ENCODE results near the gene HNRNPA1.

HNRNPA1 gene

DNA sequence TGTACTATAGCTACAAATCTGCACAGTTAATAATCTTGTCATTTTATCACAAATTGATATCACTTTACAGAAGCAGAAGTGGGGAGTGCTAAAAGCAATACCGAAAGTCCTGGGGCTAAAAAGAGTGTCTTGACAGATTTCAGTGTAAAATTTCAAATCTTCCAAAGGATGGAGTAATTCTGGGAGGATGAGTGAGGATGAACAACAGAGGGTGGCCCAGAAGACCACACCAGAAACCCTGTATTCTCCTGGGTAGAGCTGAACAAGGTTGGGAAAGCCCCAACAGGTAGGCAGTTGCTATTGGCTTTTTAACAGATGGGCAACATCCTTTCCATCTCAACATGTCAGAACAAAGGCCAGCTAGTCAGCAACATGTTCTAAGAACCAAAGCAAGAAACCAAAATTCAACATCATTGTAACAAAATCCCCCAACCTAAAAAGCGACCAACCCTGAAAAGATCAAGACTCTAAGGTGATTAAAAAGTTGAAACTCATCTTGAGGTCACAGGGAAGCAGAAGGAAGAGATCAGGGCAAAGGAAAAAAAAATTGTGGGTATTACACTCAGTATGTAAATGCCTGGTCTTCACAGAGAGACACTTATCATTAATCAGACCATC is 39.4 kb upstream of the HNRNPA1 start:
- TF ChIP-seq FOXA1 (IDR thresholded peaks at IDR 0.05) (no peak), FOXK2 (IDR thresholded peaks at IDR 0.05) (no peak), ZNF384 (IDR thresholded peaks at IDR 0.05) (no peak), LEF1 (IDR thresholded peaks at IDR 0.05; ENCODE audit: borderline replicate concordance) (no peak)
- CTCF ChIA-PET, result interaction anchor here (0.6 to 1.9 kb wide), 3 partner anchors 11 to 29 kb away, joined by 3 to 6 read pairs (median 5); no protein-coding TSS in a partner anchor
- DNase-seq (ENCODE audit: extremely low spot score), result no peak
- POLR2A ChIA-PET, result interaction anchor here (1.2 kb wide), 1 partner anchor 38 kb away, joined by 4 read pairs; no protein-coding TSS in a partner anchor

DNA sequence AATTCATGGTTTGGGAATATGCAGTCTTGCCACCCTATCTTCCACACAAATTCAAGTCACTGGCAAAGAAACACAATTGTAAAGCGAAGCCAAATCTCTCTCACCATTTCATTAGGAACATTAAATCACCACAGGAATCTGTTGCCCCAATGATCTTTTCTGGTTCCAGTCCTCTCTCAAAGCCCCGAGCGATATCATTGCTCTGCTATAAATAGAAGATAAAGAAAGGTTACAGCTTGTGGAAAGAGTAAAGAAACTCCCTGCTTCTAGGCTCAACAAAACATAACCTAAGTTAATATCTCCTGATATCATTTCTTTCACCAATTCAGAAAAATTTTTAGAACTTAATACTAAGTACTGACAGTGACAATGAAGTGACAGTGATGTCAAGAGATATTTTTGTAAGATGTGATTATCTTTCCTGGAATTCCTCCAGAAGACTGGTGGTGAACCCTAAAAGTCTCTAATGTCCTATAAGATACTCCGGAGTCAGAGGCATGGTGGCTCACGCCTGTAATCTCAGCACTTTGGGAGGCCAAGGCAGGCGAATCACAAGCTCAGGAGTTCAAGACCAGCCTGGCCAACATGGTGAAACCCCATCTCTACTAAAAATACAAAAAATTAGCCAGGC is 34.4 kb upstream of the HNRNPA1 start:
- POLR2A ChIA-PET, result interaction anchor here (0.8 kb wide), 1 partner anchor 34 kb away, joined by 3 read pairs; the partner anchor contains the start of genes CBX5 and HNRNPA1
- TF ChIP-seq SP1 (IDR thresholded peaks at IDR 0.05) (no peak), FOXA1 (IDR thresholded peaks at IDR 0.05) (no peak), ZNF384 (IDR thresholded peaks at IDR 0.05) (no peak), TARDBP (IDR thresholded peaks at IDR 0.05) (no peak), HDGF (IDR thresholded peaks at IDR 0.05; ENCODE audit: borderline replicate concordance) (no peak), ELF4 (IDR thresholded peaks at IDR 0.05) (no peak), FOXM1 (IDR thresholded peaks at IDR 0.05; ENCODE audit: borderline replicate concordance) (no peak), BHLHE40 (IDR thresholded peaks at IDR 0.05; ENCODE audit: borderline replicate concordance) (no peak), L3MBTL2 (conservative IDR thresholded peaks at IDR 0.05) (no peak)
- CTCF ChIA-PET, result no interaction called here
- no peak for DNase-seq (ENCODE audit: extremely low spot score)

DNA sequence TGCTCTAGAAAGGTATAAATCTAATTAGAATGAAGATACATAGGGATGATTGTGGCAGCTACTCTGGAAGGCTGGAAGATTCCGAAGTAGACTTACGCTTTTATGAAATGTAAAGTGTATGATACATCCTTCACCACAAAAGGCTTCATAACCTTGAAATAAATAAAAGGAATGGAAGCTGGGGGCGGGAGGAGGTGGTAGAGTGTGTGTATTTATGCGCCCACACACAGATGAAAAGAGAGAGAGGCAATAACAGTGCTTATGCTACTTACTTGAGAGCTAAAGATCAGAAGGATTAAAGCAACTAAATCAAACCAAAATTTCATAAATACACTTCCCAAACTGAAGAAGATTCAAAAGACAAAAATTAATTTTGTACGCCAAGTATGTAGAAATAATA is 31.0 kb upstream of the HNRNPA1 start:
- CTCF ChIA-PET, result no interaction called here
- POLR2A ChIA-PET, result interaction anchor here (1.2 kb wide), 1 partner anchor 31 kb away, joined by 6 read pairs; the partner anchor contains the start of genes CBX5 and HNRNPA1

DNA sequence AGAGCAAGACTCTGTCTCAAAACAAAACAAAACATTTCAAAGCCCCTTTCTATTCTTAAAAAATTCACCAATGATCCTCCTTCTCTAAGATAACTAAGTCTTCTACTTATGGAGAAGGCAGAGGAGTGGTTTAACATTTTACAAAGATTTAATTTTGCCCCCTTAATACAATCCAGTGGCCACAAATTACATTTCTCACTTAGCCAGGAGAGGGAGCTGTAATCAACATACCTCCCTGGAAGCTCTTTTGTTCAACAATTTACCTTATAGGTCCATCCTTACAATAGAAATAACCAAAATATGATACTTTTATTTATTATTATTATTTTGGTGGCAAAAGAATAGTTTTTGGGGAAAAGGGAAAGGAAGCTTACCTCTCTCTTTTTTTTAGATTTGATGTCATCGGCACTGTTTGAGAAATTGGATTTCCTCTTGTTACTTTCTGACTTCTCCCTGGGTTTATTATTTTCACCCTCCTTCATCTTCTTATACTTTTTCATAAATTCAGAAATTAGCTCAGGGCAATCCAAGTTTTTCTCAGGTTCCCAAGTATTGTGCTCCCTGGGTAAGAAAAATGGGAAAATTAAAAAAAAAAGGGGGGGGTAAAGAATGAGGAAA is 28.8 kb upstream of the HNRNPA1 start:
- no peak for TF ChIP-seq TARDBP (IDR thresholded peaks at IDR 0.05)
- TF ChIP-seq LEF1 (IDR thresholded peaks at IDR 0.05; ENCODE audit: borderline replicate concordance), result no peak
- no peak for TF ChIP-seq SUZ12 (IDR thresholded peaks at IDR 0.05)
- TF ChIP-seq L3MBTL2 (conservative IDR thresholded peaks at IDR 0.05), result no peak
- TF ChIP-seq, protein P1, sequence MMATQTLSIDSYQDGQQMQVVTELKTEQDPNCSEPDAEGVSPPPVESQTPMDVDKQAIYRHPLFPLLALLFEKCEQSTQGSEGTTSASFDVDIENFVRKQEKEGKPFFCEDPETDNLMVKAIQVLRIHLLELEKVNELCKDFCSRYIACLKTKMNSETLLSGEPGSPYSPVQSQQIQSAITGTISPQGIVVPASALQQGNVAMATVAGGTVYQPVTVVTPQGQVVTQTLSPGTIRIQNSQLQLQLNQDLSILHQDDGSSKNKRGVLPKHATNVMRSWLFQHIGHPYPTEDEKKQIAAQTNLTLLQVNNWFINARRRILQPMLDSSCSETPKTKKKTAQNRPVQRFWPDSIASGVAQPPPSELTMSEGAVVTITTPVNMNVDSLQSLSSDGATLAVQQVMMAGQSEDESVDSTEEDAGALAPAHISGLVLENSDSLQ (IDR thresholded peaks at IDR 0.05), result no peak
- TF ChIP-seq FOXM1 (IDR thresholded peaks at IDR 0.05; ENCODE audit: borderline replicate concordance), result no peak
- TF ChIP-seq ARNT (IDR thresholded peaks at IDR 0.05), result no peak
- TF ChIP-seq CTBP1 (IDR thresholded peaks at IDR 0.05; ENCODE audit: borderline replicate concordance), result no peak
- no peak for TF ChIP-seq ELF4 (IDR thresholded peaks at IDR 0.05)
- TF ChIP-seq FOXK2 (IDR thresholded peaks at IDR 0.05), result no peak
- no peak for TF ChIP-seq ZNF384 (IDR thresholded peaks at IDR 0.05)
- no peak for TF ChIP-seq NFRKB (IDR thresholded peaks at IDR 0.05)
- no peak for TF ChIP-seq HDGF (IDR thresholded peaks at IDR 0.05; ENCODE audit: borderline replicate concordance)
- TF ChIP-seq SP1 (IDR thresholded peaks at IDR 0.05), result no peak
- TF ChIP-seq FOXA1 (IDR thresholded peaks at IDR 0.05), result no peak
- no peak for TF ChIP-seq BHLHE40 (IDR thresholded peaks at IDR 0.05; ENCODE audit: borderline replicate concordance)
- CTCF ChIA-PET, result interaction anchor here (0.6 to 1.9 kb wide), 13 partner anchors 10 to 281 kb away, joined by 3 to 10 read pairs (median 3); partner anchors contain the start of gene COPZ1
- POLR2A ChIA-PET, result interaction anchor here (0.5 to 5.7 kb wide), 8 partner anchors 9 to 36 kb away, joined by 3 to 51 read pairs (median 4); partner anchors contain the start of genes CBX5 and HNRNPA1
- peak; percentile 49 for DNase-seq (ENCODE audit: extremely low spot score)

More for the DNA sequence above, 31.0 kb upstream of the HNRNPA1 start:
- no peak for TF ChIP-seq SUZ12 (IDR thresholded peaks at IDR 0.05)
- TF ChIP-seq ZNF384 (IDR thresholded peaks at IDR 0.05), result no peak
- TF ChIP-seq NFRKB (IDR thresholded peaks at IDR 0.05), result no peak
- no peak for TF ChIP-seq SP1 (IDR thresholded peaks at IDR 0.05)
- TF ChIP-seq HDGF (IDR thresholded peaks at IDR 0.05; ENCODE audit: borderline replicate concordance), result no peak
- TF ChIP-seq, protein P1 (IDR thresholded peaks at IDR 0.05), result no peak
- no peak for TF ChIP-seq FOXA1 (IDR thresholded peaks at IDR 0.05)
- TF ChIP-seq L3MBTL2 (conservative IDR thresholded peaks at IDR 0.05), result no peak
- no peak for TF ChIP-seq TARDBP (IDR thresholded peaks at IDR 0.05)
- TF ChIP-seq FOXM1 (IDR thresholded peaks at IDR 0.05; ENCODE audit: borderline replicate concordance), result no peak
- no peak for TF ChIP-seq BHLHE40 (IDR thresholded peaks at IDR 0.05; ENCODE audit: borderline replicate concordance)
- TF ChIP-seq LEF1 (IDR thresholded peaks at IDR 0.05; ENCODE audit: borderline replicate concordance), result no peak
- TF ChIP-seq FOXK2 (IDR thresholded peaks at IDR 0.05), result no peak
- no peak for TF ChIP-seq ELF4 (IDR thresholded peaks at IDR 0.05)
- no peak for TF ChIP-seq ARNT (IDR thresholded peaks at IDR 0.05)
- DNase-seq (ENCODE audit: extremely low spot score), result no peak

DNA sequence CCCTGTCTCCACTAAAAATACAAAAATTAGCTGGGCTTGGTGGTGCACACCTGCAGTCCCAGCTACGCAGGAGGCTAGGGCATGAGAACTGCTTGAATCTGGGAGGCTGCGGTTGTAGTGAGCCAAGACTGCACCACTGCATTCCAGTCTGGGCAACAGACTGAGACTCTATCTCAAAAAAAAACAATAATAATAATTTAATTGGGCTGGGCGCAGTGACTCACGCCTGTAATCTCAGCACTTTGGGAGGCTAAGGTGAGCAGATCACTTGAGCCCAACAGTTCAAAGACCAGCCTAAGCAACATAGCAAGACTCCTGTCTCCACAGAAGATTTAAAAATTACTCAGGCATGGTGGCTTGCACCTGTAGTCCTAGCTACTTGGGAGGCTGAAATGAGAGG is 27.3 kb upstream of the HNRNPA1 start:
- DNase-seq (ENCODE audit: extremely low spot score), result no peak
- TF ChIP-seq ARNT (IDR thresholded peaks at IDR 0.05), result no peak
- TF ChIP-seq CTBP1 (IDR thresholded peaks at IDR 0.05; ENCODE audit: borderline replicate concordance), result no peak
- no peak for TF ChIP-seq SUZ12 (IDR thresholded peaks at IDR 0.05)
- no peak for TF ChIP-seq TARDBP (IDR thresholded peaks at IDR 0.05)
- no peak for TF ChIP-seq HDGF (IDR thresholded peaks at IDR 0.05; ENCODE audit: borderline replicate concordance)
- TF ChIP-seq L3MBTL2 (conservative IDR thresholded peaks at IDR 0.05), result no peak
- no peak for TF ChIP-seq NFRKB (IDR thresholded peaks at IDR 0.05)
- TF ChIP-seq ZNF384 (IDR thresholded peaks at IDR 0.05), result no peak
- TF ChIP-seq LEF1 (IDR thresholded peaks at IDR 0.05; ENCODE audit: borderline replicate concordance), result no peak
- TF ChIP-seq FOXK2 (IDR thresholded peaks at IDR 0.05), result no peak
- no peak for TF ChIP-seq FOXA1 (IDR thresholded peaks at IDR 0.05)
- TF ChIP-seq, protein P1 (IDR thresholded peaks at IDR 0.05), result no peak
- TF ChIP-seq SP1 (IDR thresholded peaks at IDR 0.05), result no peak
- no peak for TF ChIP-seq ELF4 (IDR thresholded peaks at IDR 0.05)
- no peak for TF ChIP-seq FOXM1 (IDR thresholded peaks at IDR 0.05; ENCODE audit: borderline replicate concordance)
- no peak for TF ChIP-seq BHLHE40 (IDR thresholded peaks at IDR 0.05; ENCODE audit: borderline replicate concordance)
- POLR2A ChIA-PET, result interaction anchor here (0.9 to 5.7 kb wide), 4 partner anchors 27 to 72 kb away, joined by 3 to 51 read pairs (median 3); partner anchors contain the start of genes CBX5, COPZ1 and HNRNPA1
- CTCF ChIA-PET, result interaction anchor here (0.6 to 1.4 kb wide), 3 partner anchors 34 to 72 kb away, joined by 3 to 5 read pairs (median 3); partner anchors contain the start of gene COPZ1
